ENCODE measurements around the gene SGMS1. TPM values are rescaled to one million over a fixed set of nuclear protein-coding genes. Genes with fewer than 3 reads are reported as not detected.

SGMS1 gene
- total and polyA plus RNA-seq, 2 donors (not counting 1 experiment from before 2014, with no cell fraction given), result 39.9 to 82.1 TPM

- H4K20me1 ChIP-seq (ENCODE audit: control insufficient read depth, extremely low read depth, insufficient read depth, low read length), result no peaks in the 10 kb centered on the region
- no peaks in the 10 kb centered on the region for H3K36me3 ChIP-seq (ENCODE audit: control insufficient read depth, insufficient read depth, low read length)
- TF ChIP-seq CTCF (conservative IDR thresholded peaks at IDR 0.05 in 1 of 2, IDR thresholded peaks at IDR 0.05 in 1 of 2; ENCODE audit: low read depth in 1 of 2, low read length in 2 of 2), result no peak
- no peak for TF ChIP-seq EZH2 (IDR thresholded peaks at IDR 0.05; ENCODE audit: low read length, missing control alignments)
- peaks cover 11% of the 10 kb centered on the region for H3K79me2 ChIP-seq (ENCODE audit: control insufficient read depth, insufficient read depth, low read length)
- no peak for DNase-seq (ENCODE audit: low read depth in 2 of 2)
- H3K9ac ChIP-seq (ENCODE audit: insufficient read depth, low read length), result no peak overlapping the region
- H3K4me1 ChIP-seq (ENCODE audit: control insufficient read depth, extremely low read depth, insufficient read depth, low read length), result no peaks in the 10 kb centered on the region
- H3K4me2 ChIP-seq (ENCODE audit: extremely low read depth, insufficient read depth, low read length), result no peak overlapping the region
- H3K4me3 ChIP-seq (replicated peaks in 1 of 4; ENCODE audit: control extremely low read depth in 1 of 4, insufficient read depth in 1 of 4, low read depth in 3 of 4, low read length in 4 of 4), result no peak overlapping the region
- H3K27me3 ChIP-seq (ENCODE audit: control insufficient read depth, insufficient read depth, low read length), result no peaks in the 10 kb centered on the region
- H2AFZ ChIP-seq (ENCODE audit: low read length), result no peak overlapping the region
- no peaks in the 10 kb centered on the region for H3K9me3 ChIP-seq (ENCODE audit: control insufficient read depth, insufficient read depth, low read depth, low read length)
- no peak overlapping the region for H3K27ac ChIP-seq (ENCODE audit: insufficient read depth, low read length)
These were observed 242.1 kb downstream of the SGMS1 start for GRCh38 chr10:50381642-50382041.

GRCh38 chr10:50379616-50380015 lies 244.1 kb downstream of the SGMS1 start:
- TF ChIP-seq EZH2 (IDR thresholded peaks at IDR 0.05; ENCODE audit: low read length, missing control alignments) (no peak), CTCF (conservative IDR thresholded peaks at IDR 0.05 in 1 of 2, IDR thresholded peaks at IDR 0.05 in 1 of 2; ENCODE audit: low read depth in 1 of 2, low read length in 2 of 2) (no peak)
- Histone ChIP-seq H3K36me3 (ENCODE audit: control insufficient read depth, insufficient read depth, low read length) (no peaks in the 10 kb centered on the region), H3K27me3 (ENCODE audit: control insufficient read depth, insufficient read depth, low read length) (no peaks in the 10 kb centered on the region), H3K9me3 (ENCODE audit: control insufficient read depth, insufficient read depth, low read depth, low read length) (no peaks in the 10 kb centered on the region), H4K20me1 (ENCODE audit: control insufficient read depth, extremely low read depth, insufficient read depth, low read length) (no peaks in the 10 kb centered on the region), H3K79me2 (ENCODE audit: control insufficient read depth, insufficient read depth, low read length) (peaks cover 9% of the 10 kb centered on the region), H3K4me3 (replicated peaks in 1 of 4; ENCODE audit: control extremely low read depth in 1 of 4, insufficient read depth in 1 of 4, low read depth in 3 of 4, low read length in 4 of 4) (no peak overlapping the region), H3K4me1 (ENCODE audit: control insufficient read depth, extremely low read depth, insufficient read depth, low read length) (no peaks in the 10 kb centered on the region), H2AFZ (ENCODE audit: low read length) (no peak overlapping the region), H3K4me2 (ENCODE audit: extremely low read depth, insufficient read depth, low read length) (no peak overlapping the region), H3K27ac (ENCODE audit: insufficient read depth, low read length) (no peak overlapping the region), H3K9ac (ENCODE audit: insufficient read depth, low read length) (no peak overlapping the region)
- DNase-seq (ENCODE audit: low read depth in 2 of 2), result no peak

GRCh38 chr10:50375745-50376144 lies 248.0 kb downstream of the SGMS1 start:
- TF ChIP-seq CTCF (conservative IDR thresholded peaks at IDR 0.05 in 1 of 2, IDR thresholded peaks at IDR 0.05 in 1 of 2; ENCODE audit: low read depth in 1 of 2, low read length in 2 of 2) (no peak), EZH2 (IDR thresholded peaks at IDR 0.05; ENCODE audit: low read length, missing control alignments) (no peak)
- no peak overlapping the region for H3K4me3 ChIP-seq (replicated peaks in 1 of 4; ENCODE audit: control extremely low read depth in 1 of 4, insufficient read depth in 1 of 4, low read depth in 3 of 4, low read length in 4 of 4)
- H3K27me3 ChIP-seq (ENCODE audit: control insufficient read depth, insufficient read depth, low read length), result no peaks in the 10 kb centered on the region
- no peaks in the 10 kb centered on the region for H3K36me3 ChIP-seq (ENCODE audit: control insufficient read depth, insufficient read depth, low read length)
- H3K4me1 ChIP-seq (ENCODE audit: control insufficient read depth, extremely low read depth, insufficient read depth, low read length), result peaks cover 2% of the 10 kb centered on the region
- no peak overlapping the region for H3K9ac ChIP-seq (ENCODE audit: insufficient read depth, low read length)
- no peak overlapping the region for H2AFZ ChIP-seq (ENCODE audit: low read length)
- H3K4me2 ChIP-seq (ENCODE audit: extremely low read depth, insufficient read depth, low read length), result no peak overlapping the region
- DNase-seq (ENCODE audit: low read depth in 2 of 2), result no peak
- peaks cover 21% of the 10 kb centered on the region for H3K79me2 ChIP-seq (ENCODE audit: control insufficient read depth, insufficient read depth, low read length)
- no peaks in the 10 kb centered on the region for H4K20me1 ChIP-seq (ENCODE audit: control insufficient read depth, extremely low read depth, insufficient read depth, low read length)
- H3K9me3 ChIP-seq (ENCODE audit: control insufficient read depth, insufficient read depth, low read depth, low read length), result no peaks in the 10 kb centered on the region
- no peak overlapping the region for H3K27ac ChIP-seq (ENCODE audit: insufficient read depth, low read length)
